WTC11 (cell line): ENCODE measurements around the gene MID2. TPM values are rescaled to one million over a fixed set of nuclear protein-coding genes. Genes with fewer than 3 reads are reported as not detected.

ENCODE experiments used
- ATAC-seq: fragments of 200-7000 bp; cut with Tn5 transposase; 2 replicates; pipeline ENCODE4 v1.10.0; 2021; ENCODE audit warnings: mild to moderate bottlenecking, moderate library complexity
- CTCF ChIA-PET: fragments of 300-600 bp; sonication (Branson Sonifier 250); formaldehyde crosslinking; loops from one replicate; lab custom pipeline; 2021; ENCODE audit warnings: antibody characterized with exemption; lab: Charles Lee
- POLR2A ChIA-PET: fragments of 350-600 bp; sonication (Branson Sonifier 250); formaldehyde crosslinking; loops from one replicate; lab custom pipeline; 2021; ENCODE audit warnings: antibody characterized with exemption; lab: Charles Lee
- DNase-seq: peaks from one replicate; pipeline ENCODE4 v3.0.0; 2021; ENCODE audit warnings: low spot score
- H3K27ac Mint-ChIP-seq: 2 replicates; pipeline ENCODE4 v1.8.0; 2021; ENCODE audit warnings: mixed read lengths
- H3K27me3 Mint-ChIP-seq: 2 replicates; pipeline ENCODE4 v1.8.0; 2021; ENCODE audit warnings: low read depth, mild to moderate bottlenecking, moderate library complexity, mixed read lengths
- H3K36me3 Mint-ChIP-seq: 2 replicates; pipeline ENCODE4 v1.8.0; 2021; ENCODE audit warnings: mixed read lengths
- H3K4me1 Mint-ChIP-seq: 2 replicates; pipeline ENCODE4 v1.8.0; 2022; ENCODE audit warnings: mixed read lengths
- H3K4me3 Mint-ChIP-seq: 2 replicates; pipeline ENCODE4 v1.8.0; 2021; ENCODE audit warnings: mild to moderate bottlenecking, moderate library complexity, mixed read lengths
- H3K9me3 Mint-ChIP-seq: 2 replicates; pipeline ENCODE4 v1.8.0; 2021; ENCODE audit warnings: mixed read lengths
- CDX4 ChIP-seq: fragments of 250-450 bp; sonication (Bioruptor Pico); IDR thresholded peaks from 2 replicates; pipeline ENCODE4 v1.9.0; 2021; ENCODE audit warnings: moderate library complexity, mild to moderate bottlenecking, inconsistent platforms, borderline replicate concordance
- ELF4 ChIP-seq: sonication (generic); formaldehyde crosslinking; IDR thresholded peaks from 2 replicates; pipeline ENCODE4 v1.8.1; 2022; ENCODE audit warnings: low read depth, mild to moderate bottlenecking, moderate library complexity, missing genetic modification reagents
- ERG ChIP-seq: fragments of 250-450 bp; sonication (Bioruptor Pico); IDR thresholded peaks from 2 replicates; pipeline ENCODE4 v1.8.0; 2021; ENCODE audit warnings: mild to moderate bottlenecking
- ETV6 ChIP-seq: sonication (generic); formaldehyde crosslinking; IDR thresholded peaks from 2 replicates; pipeline ENCODE4 v1.8.1; 2022; ENCODE audit warnings: mild to moderate bottlenecking, missing genetic modification reagents
- FOXP4 ChIP-seq: sonication (generic); formaldehyde crosslinking; IDR thresholded peaks from 2 replicates; pipeline ENCODE4 v1.8.0; 2022; ENCODE audit warnings: mild to moderate bottlenecking, missing genetic modification reagents
- MYBL2 ChIP-seq: sonication (generic); formaldehyde crosslinking; IDR thresholded peaks from 2 replicates; pipeline ENCODE4 v1.8.1; 2023; ENCODE audit warnings: mild to moderate bottlenecking, moderate library complexity, missing genetic modification reagents
- OVOL2 ChIP-seq: fragments of 250-450 bp; sonication (Bioruptor Pico); IDR thresholded peaks from 2 replicates; pipeline ENCODE4 v1.9.0; 2021; ENCODE audit warnings: mild to moderate bottlenecking, borderline replicate concordance
- RELA ChIP-seq: sonication (generic); formaldehyde crosslinking; IDR thresholded peaks from 2 replicates; pipeline ENCODE4 v1.8.1; 2022; ENCODE audit warnings: missing genetic modification reagents, mild to moderate bottlenecking, borderline replicate concordance
- SMAD3 ChIP-seq: sonication (generic); formaldehyde crosslinking; IDR thresholded peaks from 2 replicates; pipeline ENCODE4 v1.8.0; 2022; ENCODE audit warnings: missing genetic modification reagents, mild to moderate bottlenecking, borderline replicate concordance
- SMAD4 ChIP-seq: sonication (generic); formaldehyde crosslinking; IDR thresholded peaks from 2 replicates; pipeline ENCODE4 v1.8.0; 2022; ENCODE audit warnings: mild to moderate bottlenecking, missing genetic modification reagents
- SP1 ChIP-seq: sonication (generic); formaldehyde crosslinking; conservative IDR thresholded peaks from 2 replicates; pipeline ENCODE4 v1.8.1; 2022; ENCODE audit warnings: missing genetic modification reagents
- TP53 ChIP-seq: sonication (generic); formaldehyde crosslinking; IDR thresholded peaks from 2 replicates; pipeline ENCODE4 v1.8.1; 2023; ENCODE audit warnings: mild to moderate bottlenecking, missing genetic modification reagents
- ZNF138 ChIP-seq: sonication (generic); formaldehyde crosslinking; conservative IDR thresholded peaks from 2 replicates; pipeline ENCODE4 v1.8.1; 2022; ENCODE audit warnings: mild to moderate bottlenecking, moderate library complexity, missing genetic modification reagents
- ZNF425 ChIP-seq: fragments of 250-450 bp; sonication (Bioruptor Pico); conservative IDR thresholded peaks from 2 replicates; pipeline ENCODE4 v1.9.0; 2021; ENCODE audit warnings: mild to moderate bottlenecking
- ZNF671 ChIP-seq: fragments of 250-450 bp; sonication (Bioruptor Pico); IDR thresholded peaks from 2 replicates; pipeline ENCODE4 v1.8.0; 2021; ENCODE audit warnings: mild to moderate bottlenecking
- total RNA-seq: library from RNA; stranded (reverse); gene quantifications from 3 replicates; pipeline ENCODE4 v1.2.3, GENCODE V29; 2021
- TF ChIP-seq, protein P1 (sequence below): sonication (generic); formaldehyde crosslinking; IDR thresholded peaks from 2 replicates; pipeline ENCODE4 v1.8.0; 2022; ENCODE audit warnings: missing genetic modification reagents
- TF ChIP-seq, protein P2 (sequence below): sonication (generic); formaldehyde crosslinking; IDR thresholded peaks from 2 replicates; pipeline ENCODE4 v1.8.1; 2023; ENCODE audit warnings: mild to moderate bottlenecking, missing genetic modification reagents
- TF ChIP-seq, protein P3 (sequence below): sonication (generic); formaldehyde crosslinking; IDR thresholded peaks from 2 replicates; pipeline ENCODE4 v1.8.1; 2022; ENCODE audit warnings: mild to moderate bottlenecking, moderate library complexity, missing genetic modification reagents

The MID2 gene
- total RNA-seq, 1 experiment from 2014 or later = 6.4 TPM

DNA sequence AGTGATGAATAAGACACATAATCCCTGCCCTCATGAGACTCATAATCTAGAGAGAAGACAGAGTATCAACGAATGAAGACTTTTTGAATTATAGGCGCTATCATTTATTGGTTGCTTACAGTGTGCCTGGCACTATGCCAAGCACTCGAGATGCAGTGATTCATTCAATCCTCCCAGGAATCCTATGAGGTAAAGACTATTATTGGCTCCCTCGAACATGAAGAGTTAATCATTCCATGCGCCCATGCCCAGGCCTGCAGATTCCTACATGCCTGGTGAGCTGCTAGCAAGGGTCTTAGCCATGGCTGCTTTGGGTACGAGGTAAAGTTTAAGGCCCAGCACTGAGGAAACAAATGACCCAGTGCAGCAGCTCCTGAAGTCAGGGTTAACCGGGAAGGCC lies 109.5 kb downstream of the MID2 start (continued):
- TF ChIP-seq, protein P1, sequence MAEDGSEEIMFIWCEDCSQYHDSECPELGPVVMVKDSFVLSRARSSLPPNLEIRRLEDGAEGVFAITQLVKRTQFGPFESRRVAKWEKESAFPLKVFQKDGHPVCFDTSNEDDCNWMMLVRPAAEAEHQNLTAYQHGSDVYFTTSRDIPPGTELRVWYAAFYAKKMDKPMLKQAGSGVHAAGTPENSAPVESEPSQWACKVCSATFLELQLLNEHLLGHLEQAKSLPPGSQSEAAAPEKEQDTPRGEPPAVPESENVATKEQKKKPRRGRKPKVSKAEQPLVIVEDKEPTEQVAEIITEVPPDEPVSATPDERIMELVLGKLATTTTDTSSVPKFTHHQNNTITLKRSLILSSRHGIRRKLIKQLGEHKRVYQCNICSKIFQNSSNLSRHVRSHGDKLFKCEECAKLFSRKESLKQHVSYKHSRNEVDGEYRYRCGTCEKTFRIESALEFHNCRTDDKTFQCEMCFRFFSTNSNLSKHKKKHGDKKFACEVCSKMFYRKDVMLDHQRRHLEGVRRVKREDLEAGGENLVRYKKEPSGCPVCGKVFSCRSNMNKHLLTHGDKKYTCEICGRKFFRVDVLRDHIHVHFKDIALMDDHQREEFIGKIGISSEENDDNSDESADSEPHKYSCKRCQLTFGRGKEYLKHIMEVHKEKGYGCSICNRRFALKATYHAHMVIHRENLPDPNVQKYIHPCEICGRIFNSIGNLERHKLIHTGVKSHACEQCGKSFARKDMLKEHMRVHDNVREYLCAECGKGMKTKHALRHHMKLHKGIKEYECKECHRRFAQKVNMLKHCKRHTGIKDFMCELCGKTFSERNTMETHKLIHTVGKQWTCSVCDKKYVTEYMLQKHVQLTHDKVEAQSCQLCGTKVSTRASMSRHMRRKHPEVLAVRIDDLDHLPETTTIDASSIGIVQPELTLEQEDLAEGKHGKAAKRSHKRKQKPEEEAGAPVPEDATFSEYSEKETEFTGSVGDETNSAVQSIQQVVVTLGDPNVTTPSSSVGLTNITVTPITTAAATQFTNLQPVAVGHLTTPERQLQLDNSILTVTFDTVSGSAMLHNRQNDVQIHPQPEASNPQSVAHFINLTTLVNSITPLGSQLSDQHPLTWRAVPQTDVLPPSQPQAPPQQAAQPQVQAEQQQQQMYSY (CRISPR knock-in tag) = no peak
- TF ChIP-seq ETV6 = no peak

GRCh38 chrX:107935664-107936433 lies 110.2 kb downstream of the MID2 start:
- Mint-ChIP-seq H3K27me3 (no peaks in the 10 kb centered on the region; the same call in 1 of the 2 replicates), H3K27ac (peak overlapping the region; percentile 22; the same call in 1 of the 2 replicates), H3K9me3 (no peaks in the 10 kb centered on the region), H3K4me3 (peak overlapping the region; percentile 83), H3K4me1 (peaks cover 20% of the 10 kb centered on the region; the same call in 1 of the 2 replicates), H3K36me3 (peaks cover 15% of the 10 kb centered on the region)
- peak; percentile 86 for ATAC-seq
- ChIA-PET POLR2A (no interaction called here), CTCF (interaction anchor here (0.5 to 0.9 kb wide), 2 partner anchors 21 to 161 kb away, joined by 3 read pairs; no protein-coding TSS in a partner anchor)
- TF ChIP-seq SMAD4 (CRISPR knock-in tag) (no peak), ETV6 (no peak), MYBL2 (no peak), ZNF425 (CRISPR knock-in tag) (no peak), RELA (no peak), OVOL2 (CRISPR knock-in tag) (no peak), ZNF671 (CRISPR knock-in tag) (no peak), TP53 (CRISPR knock-in tag) (no peak), ZNF138 (no peak), CDX4 (CRISPR knock-in tag) (no peak), ERG (CRISPR knock-in tag) (no peak), SMAD3 (CRISPR knock-in tag) (no peak), FOXP4 (no peak), SP1 (no peak), ELF4 (CRISPR knock-in tag) (no peak)
- TF ChIP-seq, protein P2, sequence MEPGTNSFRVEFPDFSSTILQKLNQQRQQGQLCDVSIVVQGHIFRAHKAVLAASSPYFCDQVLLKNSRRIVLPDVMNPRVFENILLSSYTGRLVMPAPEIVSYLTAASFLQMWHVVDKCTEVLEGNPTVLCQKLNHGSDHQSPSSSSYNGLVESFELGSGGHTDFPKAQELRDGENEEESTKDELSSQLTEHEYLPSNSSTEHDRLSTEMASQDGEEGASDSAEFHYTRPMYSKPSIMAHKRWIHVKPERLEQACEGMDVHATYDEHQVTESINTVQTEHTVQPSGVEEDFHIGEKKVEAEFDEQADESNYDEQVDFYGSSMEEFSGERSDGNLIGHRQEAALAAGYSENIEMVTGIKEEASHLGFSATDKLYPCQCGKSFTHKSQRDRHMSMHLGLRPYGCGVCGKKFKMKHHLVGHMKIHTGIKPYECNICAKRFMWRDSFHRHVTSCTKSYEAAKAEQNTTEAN (CRISPR knock-in tag) = no peak
- TF ChIP-seq, protein P3, sequence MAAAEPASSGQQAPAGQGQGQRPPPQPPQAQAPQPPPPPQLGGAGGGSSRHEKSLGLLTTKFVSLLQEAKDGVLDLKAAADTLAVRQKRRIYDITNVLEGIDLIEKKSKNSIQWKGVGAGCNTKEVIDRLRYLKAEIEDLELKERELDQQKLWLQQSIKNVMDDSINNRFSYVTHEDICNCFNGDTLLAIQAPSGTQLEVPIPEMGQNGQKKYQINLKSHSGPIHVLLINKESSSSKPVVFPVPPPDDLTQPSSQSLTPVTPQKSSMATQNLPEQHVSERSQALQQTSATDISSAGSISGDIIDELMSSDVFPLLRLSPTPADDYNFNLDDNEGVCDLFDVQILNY (CRISPR knock-in tag) = no peak
- DNase-seq = peak; percentile 19
